Ishikawa (cell line): ENCODE data around the gene NDUFAF2.

Experiments
- CEBPB ChIP-seq: IDR thresholded peaks from 2 replicates; pipeline ENCODE4 v1.6.1; 2012
- CREB1 ChIP-seq: IDR thresholded peaks from 2 replicates; pipeline ENCODE4 v1.6.1; 2012; ENCODE audit warnings: low read depth
- EGR1 ChIP-seq: IDR thresholded peaks from 2 replicates; pipeline ENCODE4 v1.6.1; 2012
- EP300 ChIP-seq: IDR thresholded peaks from 2 replicates; pipeline ENCODE4 v1.6.1; 2012; ENCODE audit warnings: borderline replicate concordance
- FOXM1 ChIP-seq: IDR thresholded peaks from 2 replicates; pipeline ENCODE4 v1.6.1; 2012; ENCODE audit warnings: low read depth, borderline replicate concordance
- NFIC ChIP-seq: IDR thresholded peaks from 2 replicates; pipeline ENCODE4 v1.6.1; 2012
- RAD21 ChIP-seq: IDR thresholded peaks from 2 replicates; pipeline ENCODE4 v1.6.1; 2012; ENCODE audit warnings: low read depth
- REST ChIP-seq: IDR thresholded peaks from 2 replicates; pipeline ENCODE4 v1.6.1; 2012; ENCODE audit warnings: low read depth, mild to moderate bottlenecking
- TAF1 ChIP-seq: IDR thresholded peaks from 2 replicates; pipeline ENCODE4 v1.6.1; 2012; ENCODE audit warnings: low read depth, mild to moderate bottlenecking
- TCF12 ChIP-seq: IDR thresholded peaks from 2 replicates; pipeline ENCODE4 v1.6.1; 2012; ENCODE audit warnings: low read depth
- TEAD4 ChIP-seq: IDR thresholded peaks from 2 replicates; pipeline ENCODE4 v1.6.1; 2012
- USF1 ChIP-seq: IDR thresholded peaks from 2 replicates; pipeline ENCODE4 v1.6.1; 2012
- YY1 ChIP-seq: IDR thresholded peaks from 2 replicates; pipeline ENCODE4 v1.6.1; 2012; ENCODE audit warnings: low read depth
- ZBTB7A ChIP-seq: IDR thresholded peaks from 2 replicates; pipeline ENCODE4 v1.6.1; 2012; ENCODE audit warnings: low read depth
- TF ChIP-seq, protein P1 (sequence below): IDR thresholded peaks from 2 replicates; pipeline ENCODE4 v1.6.1; 2012

The NDUFAF2 gene

DNA sequence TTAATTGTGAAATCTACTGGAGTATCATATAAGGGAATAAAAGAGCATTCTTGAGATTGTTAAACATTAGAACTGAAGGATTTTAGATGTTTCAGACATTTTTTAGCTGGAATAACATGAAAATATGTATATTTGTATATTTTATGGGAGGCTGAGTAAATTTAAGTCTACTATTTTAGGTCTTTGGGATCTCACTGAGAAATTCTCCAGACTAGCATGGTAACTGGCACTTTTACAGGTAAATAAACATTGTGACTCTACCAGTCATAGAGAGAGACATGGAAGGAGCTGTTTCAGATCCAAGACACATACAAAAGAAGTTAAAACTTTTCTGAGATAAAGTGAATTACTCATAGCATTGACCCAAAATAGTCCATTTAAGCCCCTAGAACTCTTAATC, 59.4 kb downstream of the NDUFAF2 start:
- TF ChIP-seq YY1: no peak
- TF ChIP-seq TAF1: no peak
- TF ChIP-seq CREB1: no peak
- TF ChIP-seq NFIC: no peak
- TF ChIP-seq EP300: no peak
- TF ChIP-seq CEBPB: no peak
- no peak for TF ChIP-seq RAD21
- TF ChIP-seq TEAD4: no peak
- TF ChIP-seq, protein P1, sequence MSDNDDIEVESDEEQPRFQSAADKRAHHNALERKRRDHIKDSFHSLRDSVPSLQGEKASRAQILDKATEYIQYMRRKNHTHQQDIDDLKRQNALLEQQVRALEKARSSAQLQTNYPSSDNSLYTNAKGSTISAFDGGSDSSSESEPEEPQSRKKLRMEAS: no peak
- no peak for TF ChIP-seq TCF12
- no peak for TF ChIP-seq REST
- no peak for TF ChIP-seq EGR1
- no peak for TF ChIP-seq FOXM1
- no peak for TF ChIP-seq USF1
- no peak for TF ChIP-seq ZBTB7A

DNA sequence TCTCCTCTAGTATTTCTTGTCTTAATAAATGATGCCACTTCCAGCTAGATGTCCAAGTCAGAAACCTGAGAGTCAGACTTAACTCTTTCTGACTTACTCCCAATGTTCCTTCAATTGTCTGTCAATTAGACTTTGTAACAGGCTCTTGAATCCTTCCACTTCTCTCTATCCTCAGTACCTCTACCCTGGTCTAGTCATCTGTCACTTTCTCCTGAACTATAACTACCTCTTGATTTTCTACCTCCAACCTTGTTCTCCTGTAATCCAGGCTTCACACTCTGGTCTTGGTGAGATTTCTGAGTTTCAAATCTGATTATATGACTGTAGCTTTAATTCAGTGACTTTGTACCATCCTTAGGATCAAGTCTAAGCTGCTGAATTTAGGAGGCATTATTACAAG, 64.9 kb downstream of the NDUFAF2 start:
- no peak for TF ChIP-seq CREB1
- no peak for TF ChIP-seq FOXM1
- no peak for TF ChIP-seq TEAD4
- TF ChIP-seq YY1: no peak
- no peak for TF ChIP-seq EGR1
- TF ChIP-seq NFIC: no peak
- TF ChIP-seq, protein P1: no peak
- TF ChIP-seq TCF12: no peak
- TF ChIP-seq RAD21: no peak
- TF ChIP-seq ZBTB7A: no peak

DNA sequence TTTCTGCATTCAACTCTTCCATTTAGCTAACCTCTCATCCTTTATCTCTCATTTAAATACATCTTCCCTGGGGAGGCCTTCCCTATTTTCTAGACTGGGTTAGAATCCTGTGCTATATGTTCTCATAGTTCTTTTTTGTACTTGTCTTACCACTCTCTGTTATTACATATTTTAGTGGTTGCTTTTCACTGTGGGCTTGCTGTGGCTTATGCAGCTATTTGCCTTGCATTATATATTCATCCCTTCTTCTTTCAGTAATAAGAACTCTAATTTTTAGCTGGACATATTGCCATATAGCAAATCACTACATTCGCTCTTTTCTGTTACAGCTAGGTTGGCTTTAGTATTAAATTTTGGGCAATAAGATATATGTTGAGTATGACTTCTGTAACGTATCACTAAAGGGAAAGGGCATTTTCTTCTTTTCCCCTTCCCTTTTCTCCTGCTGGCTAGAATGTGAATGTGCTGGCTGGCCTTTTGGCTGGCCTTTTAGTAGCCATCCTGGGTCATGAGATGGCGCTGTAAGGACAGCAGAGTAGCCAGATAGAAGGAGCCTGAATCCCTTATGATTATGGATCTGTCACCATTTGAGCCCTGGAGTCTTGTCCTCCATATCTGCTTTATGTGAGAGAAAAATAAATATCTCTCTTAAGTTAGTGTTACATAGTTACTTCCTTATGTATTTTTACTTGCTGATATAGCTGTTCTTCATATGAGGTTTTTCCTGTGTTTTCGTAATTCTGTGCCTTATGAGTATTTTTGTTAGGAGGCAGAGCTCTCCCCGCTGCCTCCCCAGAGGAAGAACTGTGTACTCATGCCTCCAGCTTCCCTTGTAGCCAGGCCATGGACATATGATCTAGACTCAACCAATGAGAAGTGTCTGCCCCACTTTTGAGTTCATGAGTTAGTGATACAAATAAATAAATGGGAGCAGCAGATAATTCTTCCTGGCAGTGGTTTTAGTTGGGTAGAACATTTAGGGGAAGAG, 65.8 kb downstream of the NDUFAF2 start:
- TF ChIP-seq RAD21 (peak; percentile 48), YY1 (no peak)

DNA sequence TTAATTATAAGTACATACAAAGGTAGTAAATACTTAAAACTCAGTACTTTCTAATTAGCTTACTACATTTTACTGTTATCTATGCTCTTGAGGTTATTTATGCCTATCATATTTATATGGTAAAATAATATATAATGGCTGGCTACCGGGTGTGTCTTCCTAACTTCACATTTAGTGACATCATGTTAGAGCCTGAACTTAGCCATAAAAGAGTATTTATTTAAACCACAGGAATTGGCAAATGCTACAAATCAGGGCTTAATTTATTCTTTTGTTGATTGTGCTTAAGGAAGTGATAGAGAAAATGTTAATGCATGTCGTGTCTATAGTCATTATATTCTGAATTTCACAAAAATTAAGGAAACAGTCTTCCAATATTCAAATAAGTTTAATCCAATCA, 73.1 kb downstream of the NDUFAF2 start:
- no peak for TF ChIP-seq REST
- no peak for TF ChIP-seq TCF12
- no peak for TF ChIP-seq EP300
- TF ChIP-seq TEAD4: no peak
- no peak for TF ChIP-seq CEBPB
- no peak for TF ChIP-seq FOXM1
- TF ChIP-seq NFIC: no peak
- TF ChIP-seq CREB1: no peak
- TF ChIP-seq YY1: no peak
- TF ChIP-seq USF1: no peak
- TF ChIP-seq TAF1: no peak
- TF ChIP-seq, protein P1: no peak
- TF ChIP-seq EGR1: no peak
- no peak for TF ChIP-seq ZBTB7A
- no peak for TF ChIP-seq RAD21

DNA sequence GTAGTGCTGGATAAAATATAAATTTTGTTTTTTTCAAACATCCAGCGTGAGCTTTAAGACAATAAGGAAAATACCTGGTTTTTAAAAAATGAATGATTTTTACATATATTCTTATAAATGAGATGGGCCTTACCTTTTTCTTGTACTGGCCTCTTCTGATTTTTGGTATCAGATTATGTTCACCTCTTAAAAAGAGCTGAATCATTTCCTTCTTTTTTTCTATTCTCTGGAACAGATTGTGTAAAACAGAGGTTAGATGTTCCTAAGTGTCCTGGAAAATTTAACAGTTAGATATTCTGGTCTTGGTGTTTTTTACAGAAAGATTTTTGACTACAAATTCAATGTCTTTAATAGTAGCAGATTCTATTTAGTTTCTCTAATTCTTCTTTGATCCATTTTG, 74.6 kb downstream of the NDUFAF2 start:
- TF ChIP-seq TCF12: no peak
- no peak for TF ChIP-seq FOXM1
- no peak for TF ChIP-seq YY1
- TF ChIP-seq, protein P1: no peak
- no peak for TF ChIP-seq ZBTB7A
- TF ChIP-seq REST: no peak
- TF ChIP-seq TEAD4: no peak
- TF ChIP-seq RAD21: no peak
- TF ChIP-seq USF1: no peak
